HG03045 (cell line): Measurements from ENCODE around the gene ASCL2.

Experiments used
- ATAC-seq: cut with Tn5 transposase; IDR thresholded peaks from one replicate; pipeline ENCODE4 v1.9.1; 2021; ENCODE audit warnings: mild to moderate bottlenecking, moderate library complexity; ENCODE audit not compliant: unreplicated experiment

Gene ASCL2

DNA sequence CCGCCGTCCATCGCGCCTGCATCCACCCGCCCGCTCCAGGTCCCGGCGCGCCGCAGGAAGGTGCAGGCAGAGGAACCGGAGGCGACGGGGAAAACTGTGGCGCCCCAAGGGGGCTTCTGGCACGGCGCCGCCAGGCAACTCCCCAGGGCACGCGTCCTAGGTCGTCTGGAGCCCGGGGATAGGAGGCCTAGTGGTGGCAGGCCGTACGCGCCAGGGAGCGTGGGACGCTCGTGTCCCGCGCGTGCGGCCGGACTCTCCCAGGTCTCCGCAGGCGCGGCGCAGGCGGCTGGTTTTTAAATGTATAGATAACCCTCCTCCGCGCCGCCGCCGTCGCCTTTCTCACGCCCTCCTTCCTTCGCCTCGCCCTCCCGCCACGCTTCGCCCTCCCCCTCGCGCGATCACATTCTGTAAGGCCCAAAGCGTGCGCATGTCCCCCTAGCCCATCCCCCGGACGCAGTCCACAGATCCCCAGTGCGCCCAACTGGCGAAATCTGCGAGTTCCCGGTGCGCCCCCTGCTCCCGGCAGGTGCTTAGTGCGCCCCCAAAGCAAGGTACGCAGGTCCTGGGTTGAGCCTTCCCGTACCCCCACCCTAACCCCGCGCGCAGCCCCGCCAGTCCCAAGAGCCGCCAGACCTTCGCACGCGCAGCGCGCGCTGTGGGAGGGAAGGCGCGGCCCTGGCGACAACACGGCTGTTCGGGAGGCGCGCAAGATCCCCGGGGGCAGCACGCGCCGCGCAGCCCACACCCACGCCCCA lies at the start of gene ASCL2:
TSS of gene ASCL2 (minus strand) at position 267 of the 755 bp plus-strand sequence. CDS start at position 11, 256 bp downstream.
- ATAC-seq = no peak

- no peak for ATAC-seq
These were observed 49.5 kb upstream of the ASCL2 start for GRCh38 chr11:2319791-2320472.

- no peak for ATAC-seq
These were observed 48.3 kb upstream of the ASCL2 start for GRCh38 chr11:2318707-2319106.

GRCh38 chr11:2318123-2318522 lies 47.7 kb upstream of the ASCL2 start:
- ATAC-seq = no peak

DNA sequence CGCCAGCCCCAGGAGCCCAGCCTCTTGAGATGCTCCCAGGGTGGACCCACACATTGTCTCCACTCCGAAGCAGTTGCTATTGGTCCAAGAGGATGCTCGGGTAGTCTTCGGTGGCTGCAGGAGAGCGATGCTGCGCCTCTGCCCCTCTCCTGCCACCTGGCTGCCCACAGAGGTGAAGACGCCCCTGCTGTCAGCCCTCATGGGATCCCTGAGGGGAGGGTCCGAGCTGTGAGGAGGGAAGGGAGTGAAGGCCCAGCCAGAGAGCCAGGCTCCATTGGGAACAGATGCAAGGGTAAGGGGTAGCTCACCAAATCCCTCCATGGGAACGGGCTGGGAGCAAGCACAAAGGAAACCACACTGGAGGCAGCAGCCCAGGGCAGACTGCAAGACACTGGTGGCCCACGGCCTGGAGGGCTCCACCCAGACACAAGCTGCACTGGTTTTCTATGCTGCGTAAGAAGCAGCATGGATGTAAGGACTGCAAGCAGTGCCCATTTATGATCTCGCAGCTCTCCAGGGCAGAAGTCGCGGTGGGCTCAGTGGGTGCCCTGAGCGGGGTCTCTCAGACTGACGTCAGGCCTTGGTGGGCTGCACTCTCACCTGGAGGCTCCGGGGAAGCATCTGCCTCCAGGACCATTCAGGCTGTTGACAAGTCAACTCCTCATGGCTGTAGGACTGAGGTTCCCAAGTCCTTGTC lies 47.1 kb upstream of the ASCL2 start:
- no peak for ATAC-seq

DNA sequence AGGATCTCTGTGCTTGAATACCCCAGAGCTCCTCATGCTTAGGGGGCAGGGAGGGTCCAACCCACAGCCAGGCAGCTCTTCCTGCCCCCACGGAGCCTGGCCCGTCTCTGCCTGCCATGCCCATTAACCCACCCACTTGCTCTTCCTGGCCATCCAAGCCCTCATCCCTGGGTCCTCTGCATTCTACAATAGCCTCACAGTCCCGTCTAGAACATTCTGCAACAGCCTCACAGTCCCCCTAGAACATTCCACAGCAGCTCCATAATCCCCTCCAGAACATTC lies 46.5 kb upstream of the ASCL2 start:
- no peak for ATAC-seq

- no peak for ATAC-seq
These were observed 46.0 kb upstream of the ASCL2 start for GRCh38 chr11:2316169-2316962.

- no peak for ATAC-seq
These were observed 45.2 kb upstream of the ASCL2 start for GRCh38 chr11:2315395-2316168.

- no peak for ATAC-seq
These were observed 44.4 kb upstream of the ASCL2 start for GRCh38 chr11:2314525-2315394.

DNA sequence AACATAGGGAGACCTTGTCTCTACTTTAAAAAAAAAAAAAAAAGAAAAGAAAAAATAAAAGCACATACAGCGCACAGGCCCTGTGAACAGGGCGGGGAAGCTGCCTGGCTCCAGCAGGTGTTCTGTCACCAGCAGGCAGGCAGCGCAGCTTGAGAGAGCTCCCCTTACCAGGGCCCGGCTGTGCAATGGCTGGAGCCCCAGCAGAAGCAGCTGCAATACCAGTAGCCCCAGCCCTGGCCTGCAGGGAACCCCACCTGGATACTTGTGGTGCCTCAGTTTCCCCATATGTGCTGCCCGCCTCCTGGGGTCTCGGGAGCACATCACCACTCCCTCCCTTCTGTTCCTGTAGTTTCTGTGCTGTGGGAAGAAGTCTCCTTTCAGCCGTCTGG lies 43.7 kb upstream of the ASCL2 start:
- no peak for ATAC-seq

DNA sequence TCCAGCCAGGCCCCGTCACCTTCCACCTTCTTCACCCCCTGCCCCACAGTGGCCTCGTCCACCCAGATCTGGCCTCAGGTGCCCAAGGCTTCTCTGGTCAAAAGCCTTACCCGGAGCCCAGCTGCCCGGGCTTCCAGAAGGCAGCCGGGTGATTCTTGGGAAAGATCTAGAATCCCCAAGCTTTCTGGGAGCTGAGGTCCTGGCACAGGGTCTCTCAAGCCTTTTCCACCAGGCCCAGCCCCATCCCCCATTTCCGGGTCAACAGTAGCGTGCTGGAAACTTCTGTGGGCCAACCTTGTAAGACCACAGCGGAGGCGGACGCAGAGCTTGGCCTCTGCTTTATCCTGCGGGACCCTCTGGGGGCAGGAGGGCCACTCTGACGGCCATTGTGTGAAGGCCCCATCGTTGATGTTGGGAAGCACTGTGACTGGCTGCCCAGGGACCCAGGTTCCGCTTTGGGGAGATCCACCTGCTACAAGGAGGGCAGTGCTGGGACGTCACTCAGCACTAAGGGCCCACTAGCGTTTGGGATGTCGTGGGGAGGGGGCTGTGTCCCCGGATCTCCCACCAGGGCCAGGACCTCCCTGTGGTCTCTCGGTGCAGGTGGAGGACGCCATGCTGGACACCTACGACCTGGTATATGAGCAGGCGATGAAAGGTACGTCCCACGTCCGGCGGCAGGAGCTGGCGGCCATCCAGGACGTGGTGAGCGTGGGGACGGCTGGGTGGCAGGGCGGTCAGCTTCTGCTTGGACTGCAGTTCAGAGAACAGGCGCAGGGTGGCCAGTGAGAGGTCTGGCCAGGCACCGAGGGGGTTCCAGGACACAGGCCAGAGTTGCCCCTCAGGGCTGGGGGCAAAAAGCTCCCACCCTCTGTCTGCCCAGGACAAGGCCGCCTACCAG lies 42.9 kb upstream of the ASCL2 start:
- ATAC-seq = no peak

GRCh38 chr11:2312232-2313042 lies 42.0 kb upstream of the ASCL2 start:
- no peak for ATAC-seq

GRCh38 chr11:2311353-2312133 lies 41.2 kb upstream of the ASCL2 start:
- ATAC-seq = no peak

DNA sequence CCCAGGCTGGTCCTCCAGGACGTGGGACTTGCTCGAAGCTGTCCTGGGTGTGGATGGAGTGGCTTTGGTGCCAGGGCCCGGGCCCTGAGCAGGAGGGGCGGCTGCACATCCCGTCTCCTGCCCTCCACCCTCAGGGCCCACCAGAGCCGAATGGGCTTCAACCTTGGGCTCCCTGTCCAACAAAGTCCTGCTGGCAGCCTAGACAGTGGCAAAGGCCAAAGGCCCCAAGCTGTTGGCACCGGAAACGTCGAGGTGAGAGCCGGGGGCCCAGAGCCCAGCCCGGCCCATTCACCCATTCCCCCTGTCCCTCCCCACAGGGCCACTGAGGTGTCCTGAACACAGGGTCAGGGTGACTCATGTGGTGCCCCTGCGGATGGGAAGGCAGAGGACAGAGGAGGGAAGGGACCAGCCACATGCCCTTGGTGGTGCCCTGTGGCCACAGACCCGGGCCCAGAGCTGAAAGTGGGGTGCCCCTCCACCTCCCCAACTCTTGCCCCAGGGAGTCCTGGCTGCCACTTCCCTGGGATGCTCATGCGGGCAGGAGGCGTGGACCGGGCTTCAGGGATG lies 40.5 kb upstream of the ASCL2 start:
- no peak for ATAC-seq

DNA sequence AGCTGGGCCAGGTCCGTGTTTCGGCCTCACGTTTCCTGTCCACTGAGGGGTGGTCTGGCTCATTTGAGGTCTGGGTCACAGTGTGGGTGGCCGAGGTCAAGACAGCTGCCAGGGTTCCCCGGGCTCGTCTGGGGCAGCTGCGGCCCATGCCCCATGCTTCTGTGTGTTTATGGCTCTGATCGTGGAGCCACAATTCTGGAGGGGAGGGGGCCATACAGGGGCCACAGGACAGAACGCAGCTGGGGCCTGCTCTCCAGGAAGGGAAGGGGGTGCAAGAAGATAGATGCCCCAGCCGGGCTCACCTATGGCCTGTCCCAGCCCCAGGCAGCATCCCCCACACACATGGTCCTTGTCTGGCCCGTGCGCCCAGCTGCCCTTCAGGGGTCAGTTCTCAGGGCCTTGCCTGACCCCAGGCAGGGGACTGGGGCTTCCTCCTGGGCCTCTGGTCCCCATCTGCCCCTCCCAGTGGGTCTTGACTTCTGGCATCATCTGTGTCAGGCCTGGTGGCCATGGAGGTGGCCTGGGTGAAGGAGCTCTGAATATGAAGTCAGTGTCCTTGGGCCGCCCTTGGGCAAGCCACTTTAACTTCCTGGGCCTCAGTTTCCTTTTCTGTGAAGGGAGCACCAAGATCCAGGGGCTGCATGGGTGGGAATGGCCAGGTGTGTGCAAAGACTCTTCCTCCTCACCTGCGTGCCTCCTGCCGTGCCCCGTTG lies 39.8 kb upstream of the ASCL2 start:
- no peak for ATAC-seq
